K562 (cell line): ENCODE results near the gene CDH18. TPM values are rescaled to one million over a fixed set of nuclear protein-coding genes. Genes with fewer than 3 reads are reported as not detected.

Source experiments
- ATAC-seq: fragments of 200-7000 bp; cut with Tn5 transposase; 3 replicates; pipeline ENCODE4 v1.9.1; 2020; ENCODE audit warnings: moderate library complexity
- BruUV-seq: library from RNA; stranded (reverse); fragments of 400-500 nt; replicated peaks from 2 replicates; lab custom pipeline; 2021; lab: Mats Ljungman, UMichigan
- CTCF ChIA-PET: fragments of 300-600 bp; formaldehyde crosslinking; extraction: SDS; loops from one replicate; lab custom pipeline; 2021; ENCODE audit warnings: low intra/inter-chr PET ratio; lab: Yijun Ruan, JAX
- POLR2A ChIA-PET: fragments of 300-600, 350-650 bp; sonication (Branson Sonifier 250); formaldehyde crosslinking; extraction: SDS; loops from one replicate; lab custom pipeline; 2021; ENCODE audit warnings: antibody characterized with exemption, inconsistent platforms; lab: Yijun Ruan, JAX
- DNase-seq, 4 experiments: peaks; one replicate each; pipeline versions ENCODE4 v3.0.0 to v3.0.0-alpha.2; 2011 to 2018; ENCODE audit warnings: low spot score in 3 of 4, mixed read lengths in 3 of 4; ENCODE audit errors: extremely low read depth in 1 of 4
- FAIRE-seq: peaks from 2 replicates; lab custom pipeline; 2011; peaks lifted over from hg19 to GRCh38; lab: Jason Lieb, UNC
- H2AFZ ChIP-seq: 2 replicates; pipeline ENCODE4 v1.6.0; 2011; ENCODE audit warnings: low read depth, low read length, control low read depth, inconsistent platforms
- H3K27ac ChIP-seq: fragments of 200-600 bp; 3 replicates; pipeline ENCODE4 v1.8.0; 2011; ENCODE audit warnings: low read depth, mild to moderate bottlenecking, control low read depth, inconsistent platforms, low read length, moderate library complexity, mixed read lengths; ENCODE audit errors: extremely low read depth
- H3K27me3 ChIP-seq, 2 experiments: fragments of 300-600 bp in 1 of 2; 2 replicates in 1 of 2; 3 replicates in 1 of 2; pipeline versions ENCODE4 v1.6.0 to v1.8.0; 2011; ENCODE audit warnings: inconsistent platforms in 2 of 2, low read length in 2 of 2, mild to moderate bottlenecking in 1 of 2, mixed read lengths in 1 of 2, moderate library complexity in 1 of 2; ENCODE audit not compliant: control insufficient read depth in 2 of 2, insufficient read depth in 2 of 2
- H3K36me3 ChIP-seq: fragments of 300-600 bp; 3 replicates; pipeline ENCODE4 v1.8.0; 2011; ENCODE audit warnings: mild to moderate bottlenecking, low read length, inconsistent platforms; ENCODE audit not compliant: control insufficient read depth, insufficient read depth
- H3K4me1 ChIP-seq, 2 experiments: fragments of 200-600 bp in 1 of 2; replicated peaks in 1 of 2; 2 replicates in 1 of 2; 3 replicates in 1 of 2; pipeline versions ENCODE4 v1.5.1 to v1.8.0; 2011; ENCODE audit warnings: inconsistent platforms in 2 of 2, low read length in 2 of 2, mild to moderate bottlenecking in 1 of 2, mixed read lengths in 1 of 2, moderate library complexity in 1 of 2; ENCODE audit not compliant: control insufficient read depth in 2 of 2, insufficient read depth in 2 of 2
- H3K4me2 ChIP-seq: 2 replicates; pipeline ENCODE4 v1.6.1; 2011; ENCODE audit warnings: low read length, control low read depth, inconsistent platforms, mixed read lengths; ENCODE audit not compliant: insufficient read depth
- H3K4me3 ChIP-seq: fragments of 200-600 bp; sonication (generic), shearing (Covaris generic); 2 replicates; pipeline ENCODE4 v1.5.1; 2016; ENCODE audit warnings: control low read depth, inconsistent platforms
- H3K79me2 ChIP-seq: fragments of 200-600 bp; 3 replicates; pipeline ENCODE4 v1.8.0; 2011; ENCODE audit warnings: low read length, inconsistent platforms; ENCODE audit not compliant: control insufficient read depth, insufficient read depth
- H3K9ac ChIP-seq, 2 experiments: 2 replicates each; pipeline versions ENCODE4 v1.6.0 to v1.6.1; 2011; ENCODE audit warnings: low read depth in 2 of 2, low read length in 2 of 2, control low read depth in 1 of 2, inconsistent platforms in 1 of 2, mild to moderate bottlenecking in 1 of 2, mixed read lengths in 1 of 2; ENCODE audit not compliant: insufficient read depth in 1 of 2
- H3K9me1 ChIP-seq: one replicate; pipeline ENCODE4 v1.6.0; 2011; ENCODE audit warnings: inconsistent platforms, mild to moderate bottlenecking, low read length, moderate library complexity; ENCODE audit not compliant: control insufficient read depth, insufficient read depth
- H3K9me3 ChIP-seq: replicated peaks from 2 replicates; pipeline ENCODE4 v1.5.1; 2011; ENCODE audit warnings: low read depth, low read length, inconsistent platforms; ENCODE audit not compliant: control insufficient read depth, insufficient read depth
- H4K20me1 ChIP-seq: replicated peaks from 2 replicates; pipeline ENCODE4 v1.6.1; 2011; ENCODE audit warnings: low read length, inconsistent platforms, mixed read lengths; ENCODE audit not compliant: control insufficient read depth, insufficient read depth
- DNMT1 ChIP-seq: fragments of 450-650 bp; IDR thresholded peaks from 2 replicates; pipeline ENCODE4 v1.6.1; 2016; ENCODE audit warnings: antibody characterized with exemption, mild to moderate bottlenecking
- GABPB2 ChIP-seq: fragments of 250-450 bp; sonication (Bioruptor Pico); conservative IDR thresholded peaks from 2 replicates; pipeline ENCODE4 v1.5.1; 2021; ENCODE audit warnings: mild to moderate bottlenecking
- TSC22D4 ChIP-seq: fragments of 450-650 bp; IDR thresholded peaks from 2 replicates; pipeline ENCODE4 v1.6.1; 2016; ENCODE audit warnings: missing genetic modification characterization, missing biosample characterization, control low read depth
- ZFP1 ChIP-seq: fragments of 450-650 bp; formaldehyde crosslinking; IDR thresholded peaks from 2 replicates; pipeline ENCODE4 v1.4.0; 2020; ENCODE audit warnings: mild to moderate bottlenecking, mixed read lengths
- WGBS: fragments of 100-300 bp; shearing (Covaris generic); methylation state at CpG from one replicate; pipeline ENCODE4 v1.1.6; 2016; ENCODE audit warnings: low coverage, mixed read lengths; ENCODE audit not compliant: insufficient coverage; ENCODE audit errors: missing lambda C conversion rate; 5-methylcytosine and 5-hydroxymethylcytosine counted together
- in situ Hi-C: fragments of 300-500 bp; cut with MboI; formaldehyde crosslinking; loops from 4 replicates; pipeline ENCODE4 v1.15.0; 2018; ENCODE audit warnings: inconsistent platforms, mixed read lengths
- intact Hi-C: fragments of 100-400 bp; cut with micrococcal nuclease; formaldehyde crosslinking; loops from 2 replicates; pipeline ENCODE4 v1.14.2; 2022
- polyA plus RNA-seq, 8 experiments: library from polyadenylated mRNA; depleted of rRNA in 4 of 8; stranded (reverse) in 5 of 8; unstranded in 3 of 8; fragments of >200 nt; fragmentation: Nextera tagmentation in 2 of 8; fragmentation: Illumina TruSeq in 1 of 8; extraction: Ambion mirVana in 2 of 8; extraction: Trizol in 1 of 8; gene quantifications; 2 replicates each; pipeline versions ENCODE4 v1.2.1 to v1.2.3, GENCODE V29; 2011 to 2014; ENCODE audit warnings: inconsistent platforms in 1 of 8, missing spikeins in 1 of 8
- total RNA-seq, 7 experiments: library from RNA; depleted of rRNA in 6 of 7; stranded (reverse); fragments of >200 nt in 6 of 7; fragmentation: Illumina TruSeq in 2 of 7; extraction: Trizol in 2 of 7; gene quantifications; 2 replicates each; pipeline versions ENCODE4 v1.2.1 to v1.2.3, GENCODE V29; 2011 to 2021; ENCODE audit warnings: low replicate concordance in 1 of 7
- TF ChIP-seq, protein P1 (sequence below): sonication (generic); formaldehyde crosslinking; IDR thresholded peaks from 2 replicates; pipeline ENCODE4 v1.8.0; 2023; ENCODE audit warnings: missing genetic modification reagents, mild to moderate bottlenecking, borderline replicate concordance
- TF ChIP-seq, protein P2 (sequence below): fragments of 250-450 bp; sonication (Bioruptor Pico); IDR thresholded peaks from 2 replicates; pipeline ENCODE4 v1.5.0; 2020; ENCODE audit warnings: mild to moderate bottlenecking, borderline replicate concordance

CDH18 gene
- total and polyA plus RNA-seq, 9 of the 15 experiments (the other 6 are each of a cell fraction or from before 2014, with no cell fraction given) = 0.18 to 1.4 (median 0.31) TPM

DNA sequence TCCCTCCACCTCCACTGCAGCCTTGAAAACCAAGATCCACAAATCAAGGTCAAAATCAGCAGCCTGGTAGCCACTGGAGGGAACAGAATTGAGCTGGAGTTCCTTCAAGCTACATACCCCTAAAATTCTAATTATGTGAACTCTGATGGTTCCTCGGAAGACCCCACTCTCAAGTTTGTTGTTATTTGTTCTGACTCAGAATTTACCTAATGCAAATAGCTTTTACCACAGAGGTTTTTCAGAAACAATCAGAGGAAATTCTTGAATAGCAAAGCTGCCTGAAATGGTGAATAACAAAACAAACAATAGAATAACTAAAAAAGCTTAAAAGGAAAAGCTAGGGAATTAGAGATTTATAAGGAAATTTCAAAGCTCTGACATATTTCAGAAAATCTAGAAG is 220.0 kb downstream of the CDH18 start:
- ATAC-seq (no peak), FAIRE-seq (no peak), DNase-seq (no peak)
- no peak overlapping the region for H3K4me3 ChIP-seq
- H3K36me3 ChIP-seq = no peaks in the 10 kb centered on the region
- no TSS peak for BruUV-seq
- no peak overlapping the region for H3K9ac ChIP-seq
- H3K9me3 ChIP-seq = no peaks in the 10 kb centered on the region
- in situ Hi-C loops = no loop called here
- no peaks in the 10 kb centered on the region for H3K9me1 ChIP-seq
- no peaks in the 10 kb centered on the region for H3K79me2 ChIP-seq
- WGBS = 7% methylated on average over 1 of the region's 1 CpG
- no peaks in the 10 kb centered on the region for H3K4me1 ChIP-seq
- intact Hi-C loops = no loop called here
- CTCF ChIA-PET = no interaction called here
- H2AFZ ChIP-seq = no peak overlapping the region
- H3K27me3 ChIP-seq = no peaks in the 10 kb centered on the region
- TF ChIP-seq ZFP1 (CRISPR knock-in tag) (no peak), DNMT1 (no peak), TSC22D4 (tag) (no peak), GABPB2 (CRISPR knock-in tag) (no peak)
- TF ChIP-seq, protein P1, sequence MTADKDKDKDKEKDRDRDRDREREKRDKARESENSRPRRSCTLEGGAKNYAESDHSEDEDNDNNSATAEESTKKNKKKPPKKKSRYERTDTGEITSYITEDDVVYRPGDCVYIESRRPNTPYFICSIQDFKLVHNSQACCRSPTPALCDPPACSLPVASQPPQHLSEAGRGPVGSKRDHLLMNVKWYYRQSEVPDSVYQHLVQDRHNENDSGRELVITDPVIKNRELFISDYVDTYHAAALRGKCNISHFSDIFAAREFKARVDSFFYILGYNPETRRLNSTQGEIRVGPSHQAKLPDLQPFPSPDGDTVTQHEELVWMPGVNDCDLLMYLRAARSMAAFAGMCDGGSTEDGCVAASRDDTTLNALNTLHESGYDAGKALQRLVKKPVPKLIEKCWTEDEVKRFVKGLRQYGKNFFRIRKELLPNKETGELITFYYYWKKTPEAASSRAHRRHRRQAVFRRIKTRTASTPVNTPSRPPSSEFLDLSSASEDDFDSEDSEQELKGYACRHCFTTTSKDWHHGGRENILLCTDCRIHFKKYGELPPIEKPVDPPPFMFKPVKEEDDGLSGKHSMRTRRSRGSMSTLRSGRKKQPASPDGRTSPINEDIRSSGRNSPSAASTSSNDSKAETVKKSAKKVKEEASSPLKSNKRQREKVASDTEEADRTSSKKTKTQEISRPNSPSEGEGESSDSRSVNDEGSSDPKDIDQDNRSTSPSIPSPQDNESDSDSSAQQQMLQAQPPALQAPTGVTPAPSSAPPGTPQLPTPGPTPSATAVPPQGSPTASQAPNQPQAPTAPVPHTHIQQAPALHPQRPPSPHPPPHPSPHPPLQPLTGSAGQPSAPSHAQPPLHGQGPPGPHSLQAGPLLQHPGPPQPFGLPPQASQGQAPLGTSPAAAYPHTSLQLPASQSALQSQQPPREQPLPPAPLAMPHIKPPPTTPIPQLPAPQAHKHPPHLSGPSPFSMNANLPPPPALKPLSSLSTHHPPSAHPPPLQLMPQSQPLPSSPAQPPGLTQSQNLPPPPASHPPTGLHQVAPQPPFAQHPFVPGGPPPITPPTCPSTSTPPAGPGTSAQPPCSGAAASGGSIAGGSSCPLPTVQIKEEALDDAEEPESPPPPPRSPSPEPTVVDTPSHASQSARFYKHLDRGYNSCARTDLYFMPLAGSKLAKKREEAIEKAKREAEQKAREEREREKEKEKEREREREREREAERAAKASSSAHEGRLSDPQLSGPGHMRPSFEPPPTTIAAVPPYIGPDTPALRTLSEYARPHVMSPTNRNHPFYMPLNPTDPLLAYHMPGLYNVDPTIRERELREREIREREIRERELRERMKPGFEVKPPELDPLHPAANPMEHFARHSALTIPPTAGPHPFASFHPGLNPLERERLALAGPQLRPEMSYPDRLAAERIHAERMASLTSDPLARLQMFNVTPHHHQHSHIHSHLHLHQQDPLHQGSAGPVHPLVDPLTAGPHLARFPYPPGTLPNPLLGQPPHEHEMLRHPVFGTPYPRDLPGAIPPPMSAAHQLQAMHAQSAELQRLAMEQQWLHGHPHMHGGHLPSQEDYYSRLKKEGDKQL (CRISPR knock-in tag) = no peak
- TF ChIP-seq, protein P2, sequence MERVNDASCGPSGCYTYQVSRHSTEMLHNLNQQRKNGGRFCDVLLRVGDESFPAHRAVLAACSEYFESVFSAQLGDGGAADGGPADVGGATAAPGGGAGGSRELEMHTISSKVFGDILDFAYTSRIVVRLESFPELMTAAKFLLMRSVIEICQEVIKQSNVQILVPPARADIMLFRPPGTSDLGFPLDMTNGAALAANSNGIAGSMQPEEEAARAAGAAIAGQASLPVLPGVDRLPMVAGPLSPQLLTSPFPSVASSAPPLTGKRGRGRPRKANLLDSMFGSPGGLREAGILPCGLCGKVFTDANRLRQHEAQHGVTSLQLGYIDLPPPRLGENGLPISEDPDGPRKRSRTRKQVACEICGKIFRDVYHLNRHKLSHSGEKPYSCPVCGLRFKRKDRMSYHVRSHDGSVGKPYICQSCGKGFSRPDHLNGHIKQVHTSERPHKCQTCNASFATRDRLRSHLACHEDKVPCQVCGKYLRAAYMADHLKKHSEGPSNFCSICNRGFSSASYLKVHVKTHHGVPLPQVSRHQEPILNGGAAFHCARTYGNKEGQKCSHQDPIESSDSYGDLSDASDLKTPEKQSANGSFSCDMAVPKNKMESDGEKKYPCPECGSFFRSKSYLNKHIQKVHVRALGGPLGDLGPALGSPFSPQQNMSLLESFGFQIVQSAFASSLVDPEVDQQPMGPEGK (CRISPR knock-in tag) = no peak
- POLR2A ChIA-PET = no interaction called here
- H4K20me1 ChIP-seq = no peaks in the 10 kb centered on the region
- H3K27ac ChIP-seq = no peak overlapping the region
- H3K4me2 ChIP-seq = no peak overlapping the region
